ENCODE measurements around the gene FECH.

The FECH gene

GRCh38 chr18:57502624-57503023 lies 83.9 kb downstream of the FECH start:
- Histone ChIP-seq H3K36me3 (ENCODE audit: insufficient read depth, low read length) (no peaks in the 10 kb centered on the region), H3K9me3 (ENCODE audit: low read length) (no peaks in the 10 kb centered on the region), H3K4me3 (ENCODE audit: low read length) (no peak overlapping the region), H3K4me1 (ENCODE audit: insufficient read depth, low read length) (no peaks in the 10 kb centered on the region), H2AFZ (ENCODE audit: low read depth, low read length) (no peak overlapping the region), H3K27me3 (ENCODE audit: insufficient read depth, low read length) (peaks cover 4% of the 10 kb centered on the region)

GRCh38 chr18:57498682-57499256 lies 87.7 kb downstream of the FECH start:
- Histone ChIP-seq H3K27me3 (ENCODE audit: insufficient read depth, low read length) (no peaks in the 10 kb centered on the region), H3K9me3 (ENCODE audit: low read length) (no peaks in the 10 kb centered on the region), H3K4me3 (ENCODE audit: low read length) (no peak overlapping the region), H3K36me3 (ENCODE audit: insufficient read depth, low read length) (no peaks in the 10 kb centered on the region), H2AFZ (ENCODE audit: low read depth, low read length) (no peak overlapping the region), H3K4me1 (ENCODE audit: insufficient read depth, low read length) (no peaks in the 10 kb centered on the region)
